ENCODE measurements around the gene BCOR. TPM values are rescaled to one million over a fixed set of nuclear protein-coding genes. Genes with fewer than 3 reads are reported as not detected.

The BCOR gene
- total and polyA plus RNA-seq, 2 of the 4 experiments (the other 2 are of a cell fraction): 7.5 to 9.0 TPM

GRCh38 chrX:40057405-40057804 is 40.4 kb downstream of the BCOR start:
- Histone ChIP-seq H2BK15ac (ENCODE audit: low read depth, low read length) (no peak overlapping the region), H3K9me1 (ENCODE audit: insufficient read depth, low read length) (0 out of 2 replicates have a peak, but pooled peaks cover 4% of the 10 kb centered on the region), H3K56ac (ENCODE audit: extremely low read depth, insufficient read depth, low read length) (no peak overlapping the region), H4K91ac (ENCODE audit: insufficient read depth, low read depth, low read length) (no peak overlapping the region), H2BK120ac (ENCODE audit: low read depth, low read length) (no peak overlapping the region), H3K9me3 (ENCODE audit: control insufficient read depth, insufficient read depth, low read length) (peaks cover 7% of the 10 kb centered on the region), H3K4me1 (ENCODE audit: control insufficient read depth, insufficient read depth, low read length) (no peaks in the 10 kb centered on the region; the same call in 1 of the 2 replicates), H3K23ac (ENCODE audit: low read depth, low read length) (no peak overlapping the region), H3K79me1 (ENCODE audit: low read depth in 1 of 2, low read length in 2 of 2) (peaks cover 0 to 2% of the 10 kb centered on the region in 2 experiments; a peak in 1 of 4 replicates), H3K4me3 (ENCODE audit: insufficient read depth, low read depth, low read length) (no peak overlapping the region), H3K14ac (replicated peaks; ENCODE audit: low read depth, low read length) (no peak overlapping the region), H3K27me3 (ENCODE audit: control insufficient read depth, insufficient read depth, low read length) (no peaks in the 10 kb centered on the region; the same call in 1 of the 2 replicates), H2AK5ac (ENCODE audit: low read depth, low read length) (no peak overlapping the region), H3K9ac (ENCODE audit: low read depth, low read length) (no peak overlapping the region), H4K5ac (ENCODE audit: low read depth, low read length) (no peak overlapping the region), H4K8ac (ENCODE audit: low read depth in 2 of 2, low read length in 2 of 2) (no peak overlapping the region), H2AK9ac (replicated peaks; ENCODE audit: low read depth, low read length, poor library complexity) (no peak overlapping the region), H3K18ac (ENCODE audit: low read depth, low read length) (no peak overlapping the region), H3K36me3 (ENCODE audit: control insufficient read depth, insufficient read depth, low read length) (peaks cover 41% of the 10 kb centered on the region), H4K20me1 (ENCODE audit: insufficient read depth, low read length) (no peaks in the 10 kb centered on the region), H2AFZ (replicated peaks; ENCODE audit: low read length, poor library complexity) (no peak overlapping the region), H3K4ac (ENCODE audit: low read depth, low read length) (no peak overlapping the region), H2BK20ac (ENCODE audit: low read depth, low read length) (no peak overlapping the region), H3K4me2 (ENCODE audit: low read depth, low read length) (no peak overlapping the region), H2BK5ac (ENCODE audit: low read depth, low read length, poor library complexity, severe bottlenecking) (no peak overlapping the region), H3K27ac (ENCODE audit: insufficient read depth, low read length) (no peak overlapping the region)
- BruUV-seq (replicated peaks): no TSS peak
- ChIA-PET POLR2A (ENCODE audit: unreplicated experiment) (no interaction called here), CTCF (no interaction called here)
- DNase-seq (no peak), ATAC-seq (ENCODE audit: low read depth) (no peak)
- intact Hi-C loops (cut with micrococcal nuclease) (no loop called here), in situ Hi-C loops (cut with MboI; ENCODE audit: low sequenced_read_pairs) (no loop called here), dilution Hi-C loops (cut with HindIII; ENCODE audit: low sequenced_read_pairs, unreplicated experiment) (no loop called here)
- TF ChIP-seq RAD21 (IDR thresholded peaks at IDR 0.05; ENCODE audit: low read length) (peak; percentile 19; the same call in 1 of the 2 replicates), CEBPB (IDR thresholded peaks at IDR 0.05; ENCODE audit: low read depth, low read length) (no peak), FOS (IDR thresholded peaks at IDR 0.05; ENCODE audit: low read depth, low read length) (no peak), CTCF (conservative IDR thresholded peaks at IDR 0.05; ENCODE audit: low read depth, low read length) (0 out of 2 replicates have a peak, but pooled peaks have one; percentile 7)
- whole genome bisulfite sequencing, 2 experiments (ENCODE audit: extremely low coverage in 2 of 2, insufficient read length in 1 of 2): no CpG with 5 or more reads among the region's 9 CpGs
